Lower leg skin (tissue), 3 donors: ENCODE data around the gene CDKL5.

Experiments
- POLR2A ChIP-seq, 2 donors: fragments of 450-650 bp; IDR thresholded peaks; one replicate each; pipeline ENCODE4 v1.6.1; 2016 to 2017; ENCODE audit warnings: antibody characterized with exemption in 2 of 2, mild to moderate bottlenecking in 1 of 2, moderate library complexity in 1 of 2
- TF ChIP-seq, protein P1 (sequence below), 3 donors: fragments of 450-650 bp; IDR thresholded peaks; one replicate each; pipeline ENCODE4 v1.5.1; 2016; ENCODE audit warnings: antibody characterized with exemption in 3 of 3, mild to moderate bottlenecking in 3 of 3, moderate library complexity in 2 of 3

DNA sequence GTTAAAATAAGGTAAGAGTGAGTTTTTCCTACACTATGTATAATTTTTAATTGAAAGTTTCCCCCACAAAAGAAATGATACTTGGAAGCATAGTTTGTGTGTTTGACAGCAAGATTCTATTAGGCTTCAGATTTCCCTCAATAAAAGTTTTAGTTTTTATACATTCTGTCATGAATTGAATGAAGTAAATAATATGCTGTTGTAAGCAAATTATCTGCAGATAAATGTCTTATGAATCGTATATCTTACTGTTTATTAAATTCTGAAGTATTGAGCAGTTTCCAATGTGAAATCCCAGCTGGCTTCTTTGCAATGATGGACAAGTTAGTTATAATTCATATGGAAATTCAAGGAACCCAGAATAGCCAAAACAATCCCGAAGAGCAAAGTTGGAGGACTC, 213.0 kb downstream of the CDKL5 start:
- TF ChIP-seq, protein P1, sequence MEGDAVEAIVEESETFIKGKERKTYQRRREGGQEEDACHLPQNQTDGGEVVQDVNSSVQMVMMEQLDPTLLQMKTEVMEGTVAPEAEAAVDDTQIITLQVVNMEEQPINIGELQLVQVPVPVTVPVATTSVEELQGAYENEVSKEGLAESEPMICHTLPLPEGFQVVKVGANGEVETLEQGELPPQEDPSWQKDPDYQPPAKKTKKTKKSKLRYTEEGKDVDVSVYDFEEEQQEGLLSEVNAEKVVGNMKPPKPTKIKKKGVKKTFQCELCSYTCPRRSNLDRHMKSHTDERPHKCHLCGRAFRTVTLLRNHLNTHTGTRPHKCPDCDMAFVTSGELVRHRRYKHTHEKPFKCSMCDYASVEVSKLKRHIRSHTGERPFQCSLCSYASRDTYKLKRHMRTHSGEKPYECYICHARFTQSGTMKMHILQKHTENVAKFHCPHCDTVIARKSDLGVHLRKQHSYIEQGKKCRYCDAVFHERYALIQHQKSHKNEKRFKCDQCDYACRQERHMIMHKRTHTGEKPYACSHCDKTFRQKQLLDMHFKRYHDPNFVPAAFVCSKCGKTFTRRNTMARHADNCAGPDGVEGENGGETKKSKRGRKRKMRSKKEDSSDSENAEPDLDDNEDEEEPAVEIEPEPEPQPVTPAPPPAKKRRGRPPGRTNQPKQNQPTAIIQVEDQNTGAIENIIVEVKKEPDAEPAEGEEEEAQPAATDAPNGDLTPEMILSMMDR (IDR thresholded peaks at IDR 0.05): no peak
- TF ChIP-seq POLR2A (IDR thresholded peaks at IDR 0.05): no peak
